Fibroblast of the conjunctiva (primary cell): ENCODE measurements around the gene COX6A1.
A peak's percentile ranks its signal among the peaks of the same experiment; 100 is the strongest.
"Not testable (repeated sequence)": the region's sequence is repeated elsewhere in the genome, so short reads cannot be mapped to it uniquely, and the experiment has no call there.

Experiments
- DNase-seq: peaks from one replicate; pipeline ENCODE4 v3.0.0-alpha.2; 2010; ENCODE audit warnings: low read depth

The COX6A1 gene

DNA sequence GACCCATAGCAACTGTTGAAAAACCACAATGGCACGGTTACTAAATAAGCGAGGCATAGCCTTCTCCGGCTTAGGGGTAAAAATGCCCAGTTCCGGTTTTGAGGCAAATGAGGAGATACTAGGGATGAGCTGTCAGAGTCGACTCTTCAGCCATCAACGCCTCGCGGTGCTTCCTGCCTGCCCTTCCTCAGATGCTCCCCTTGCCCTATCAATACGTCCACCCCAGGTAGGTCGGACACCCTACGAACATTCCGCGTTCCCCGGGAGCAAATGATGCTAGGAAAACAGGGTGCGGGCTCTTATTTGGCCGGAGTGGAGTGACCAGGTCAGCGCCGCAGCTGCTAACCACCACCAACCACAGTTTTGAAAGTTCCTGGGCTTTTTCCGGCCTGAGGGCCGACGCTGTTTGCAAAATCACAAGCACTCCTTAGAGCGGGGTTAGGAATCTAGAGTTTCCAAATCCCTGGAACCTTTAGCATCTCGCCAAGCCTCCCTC is 30.5 kb downstream of the COX6A1 start:
- no peak for DNase-seq

DNA sequence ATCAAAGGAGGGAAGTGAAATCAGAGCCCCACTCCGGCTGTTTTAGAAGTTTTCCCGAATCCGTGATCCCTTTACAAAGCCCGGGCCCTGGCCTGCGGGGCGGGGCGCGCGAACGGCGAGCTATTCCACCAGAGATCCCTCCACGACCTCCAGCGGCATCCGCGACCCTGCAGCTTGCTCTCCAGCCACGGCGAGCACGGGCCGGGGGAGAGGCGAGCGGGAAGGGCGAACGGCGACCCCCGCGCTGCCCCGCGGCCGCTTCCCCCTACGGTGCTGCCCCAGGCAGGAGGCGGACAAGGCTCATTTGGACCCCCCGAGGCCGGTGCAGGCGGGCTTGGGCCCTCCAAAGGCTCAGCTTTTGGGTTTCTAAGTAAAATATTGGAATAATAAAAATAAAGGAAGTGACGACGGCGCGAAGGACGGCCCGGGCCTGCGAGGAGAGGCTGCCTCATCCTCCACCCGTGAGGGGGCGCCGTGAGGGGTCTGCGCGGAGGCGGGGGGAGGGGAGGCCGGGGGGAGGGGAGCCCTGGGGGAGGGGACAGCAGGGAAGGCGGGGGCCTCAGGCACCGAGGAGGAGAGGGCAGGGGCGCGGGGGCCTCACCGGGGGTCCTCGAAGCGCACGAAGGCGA is 31.0 kb downstream of the COX6A1 start:
- no peak for DNase-seq

- peak; percentile 95 for DNase-seq
These were observed 31.7 kb downstream of the COX6A1 start, which contains the start of gene SRSF9 for GRCh38 chr12:120469450-120470149. TSS of gene SRSF9 (minus strand) at chr12:120469748. CDS start at chr12:120469609, 139 bp downstream.

DNA sequence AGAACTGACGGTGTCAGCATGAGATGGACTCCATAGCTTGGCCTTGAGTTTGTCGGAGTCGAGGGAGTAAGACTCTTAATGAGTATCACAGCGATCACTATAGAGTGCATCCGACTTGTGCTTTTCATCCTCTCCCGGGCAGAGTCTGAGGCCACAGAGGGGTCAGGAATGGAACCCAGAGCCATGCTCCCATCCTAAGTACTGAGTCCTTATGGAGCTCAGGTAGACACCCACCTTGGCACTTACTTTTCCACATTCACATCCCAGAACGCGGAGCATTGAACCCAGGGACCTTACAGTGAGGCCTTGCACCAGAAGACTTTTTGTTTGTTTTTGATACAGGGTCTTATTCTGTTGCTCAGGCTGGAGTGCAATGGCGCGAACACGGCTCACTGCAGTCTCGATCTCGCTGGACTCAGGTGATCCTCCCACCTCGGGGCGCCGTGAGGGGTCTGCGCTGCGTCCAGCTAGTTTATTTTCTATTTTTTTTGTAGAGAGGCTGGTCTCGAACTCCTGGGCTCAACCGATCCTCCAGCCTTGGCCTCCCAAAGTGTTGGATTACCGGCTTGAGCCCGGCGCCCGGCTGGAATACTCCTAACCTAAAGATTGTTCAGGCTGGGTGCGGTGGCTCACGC is 32.4 kb downstream of the COX6A1 start:
- no peak for DNase-seq

DNA sequence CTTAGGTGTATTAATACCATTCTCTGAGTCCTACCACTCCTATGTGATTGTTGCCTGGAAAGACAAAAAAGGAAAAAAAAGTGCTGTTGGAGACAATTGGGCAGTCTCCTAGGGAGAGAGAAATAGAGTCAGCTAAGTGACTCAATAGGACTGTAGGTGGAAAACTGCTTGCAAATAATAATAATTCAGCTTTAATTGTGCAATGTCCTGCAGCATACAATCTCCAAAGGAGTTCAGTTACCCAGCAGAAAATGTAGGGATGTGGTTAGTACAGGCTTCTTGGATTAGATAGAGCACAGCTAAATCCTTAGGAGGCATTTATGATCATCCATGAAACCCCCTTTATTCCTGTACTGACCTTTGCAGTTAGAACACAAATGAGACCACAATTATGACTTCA is 34.6 kb downstream of the COX6A1 start:
- no peak for DNase-seq

DNA sequence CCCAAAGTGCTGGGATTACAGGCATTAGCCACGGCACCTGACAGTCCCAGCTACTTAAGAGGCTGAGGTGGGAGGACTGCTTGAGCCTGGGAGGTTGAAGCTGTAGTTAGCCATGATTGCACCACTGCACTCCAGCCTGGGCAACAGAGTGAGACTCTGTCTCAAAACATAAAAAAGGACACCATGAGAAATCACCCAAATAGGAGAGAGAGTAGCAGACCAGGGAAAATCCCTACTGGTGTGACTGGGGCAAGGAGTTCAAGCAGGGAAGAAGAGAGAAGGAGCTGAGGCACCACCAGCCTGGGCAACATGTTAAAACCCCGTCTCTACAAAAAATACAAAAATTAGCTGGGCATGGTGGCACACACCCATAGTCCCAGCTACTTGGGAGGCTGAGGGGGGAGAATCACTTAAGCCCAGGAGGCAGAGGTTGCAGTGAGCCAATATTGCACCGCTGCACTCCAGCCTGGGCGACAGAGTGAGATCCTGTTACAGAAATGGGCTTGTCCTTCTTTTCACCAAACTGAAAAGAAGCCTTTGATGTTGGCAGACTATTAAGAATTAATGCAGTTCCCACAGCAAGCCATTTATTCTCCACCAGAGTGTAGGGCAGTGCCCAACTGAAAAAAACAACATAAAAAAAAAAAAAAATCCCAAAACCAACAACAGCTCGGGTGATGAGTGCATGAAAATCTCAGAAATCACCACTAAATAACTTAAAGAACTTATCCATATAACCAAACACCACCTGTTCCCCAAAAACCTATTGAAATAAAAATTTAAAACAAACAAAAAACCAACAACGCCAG is 36.1 kb downstream of the COX6A1 start:
- DNase-seq = no peak

GRCh38 chr12:120474616-120474960 is 36.7 kb downstream of the COX6A1 start:
- DNase-seq = no peak

DNA sequence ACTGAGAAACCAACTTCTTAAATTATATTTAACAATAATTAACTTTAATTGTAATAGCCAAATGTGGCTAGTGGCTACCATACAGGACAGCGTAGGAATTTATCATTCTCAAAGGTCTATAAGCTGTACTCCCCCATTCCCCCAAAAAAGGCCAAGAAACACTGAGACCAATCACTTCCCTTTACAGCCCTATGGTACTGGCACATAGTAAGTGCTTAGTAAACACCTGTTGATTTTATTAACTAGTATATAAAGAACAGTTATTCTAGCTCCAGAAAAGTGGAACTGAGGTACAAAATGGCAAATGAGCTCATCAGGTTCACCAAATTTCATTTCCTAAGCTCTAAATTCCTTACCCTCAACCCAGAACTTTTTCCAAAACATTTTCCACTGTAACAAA is 37.7 kb downstream of the COX6A1 start:
- DNase-seq = no peak

- DNase-seq = no peak
These were observed 41.5 kb downstream of the COX6A1 start for GRCh38 chr12:120479458-120479857.

GRCh38 chr12:120480211-120480610 is 42.3 kb downstream of the COX6A1 start:
- DNase-seq = no peak

DNA sequence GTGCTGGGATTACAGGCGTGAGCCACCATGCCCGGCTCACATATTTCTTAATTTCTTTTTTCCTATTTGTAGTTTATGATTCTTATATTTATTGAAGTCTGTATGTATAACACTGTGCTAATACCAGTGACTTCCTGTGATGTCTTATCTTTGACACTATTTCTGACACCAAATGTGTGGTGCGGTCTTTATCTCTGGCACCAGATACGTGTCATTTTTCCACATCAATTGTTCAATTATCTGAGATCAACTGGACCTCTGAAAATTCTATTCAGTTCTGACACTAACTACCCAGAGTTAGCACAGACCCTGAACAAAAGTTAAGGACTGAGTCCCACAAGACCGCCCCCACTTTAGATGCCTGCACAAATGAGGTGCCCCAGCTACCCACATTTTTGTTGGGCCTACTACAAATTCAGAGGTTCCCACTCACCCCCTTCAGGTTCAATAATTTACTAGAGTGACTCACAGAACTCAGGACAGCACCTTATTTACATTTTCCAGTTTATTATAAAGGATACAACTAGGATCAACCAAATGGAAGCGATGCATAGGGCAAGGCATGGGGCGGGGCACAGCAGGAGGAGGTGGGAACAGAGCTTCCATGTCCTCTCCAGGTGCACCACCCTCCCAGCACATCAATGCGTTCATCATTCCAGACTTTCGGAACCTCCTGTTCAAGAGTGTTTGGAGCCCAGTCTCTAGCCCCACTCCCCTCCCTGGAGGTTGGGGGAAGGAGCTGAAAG is 43.3 kb downstream of the COX6A1 start:
- no peak for DNase-seq

- no peak for DNase-seq
These were observed 45.7 kb downstream of the COX6A1 start for GRCh38 chr12:120483621-120484020.

DNA sequence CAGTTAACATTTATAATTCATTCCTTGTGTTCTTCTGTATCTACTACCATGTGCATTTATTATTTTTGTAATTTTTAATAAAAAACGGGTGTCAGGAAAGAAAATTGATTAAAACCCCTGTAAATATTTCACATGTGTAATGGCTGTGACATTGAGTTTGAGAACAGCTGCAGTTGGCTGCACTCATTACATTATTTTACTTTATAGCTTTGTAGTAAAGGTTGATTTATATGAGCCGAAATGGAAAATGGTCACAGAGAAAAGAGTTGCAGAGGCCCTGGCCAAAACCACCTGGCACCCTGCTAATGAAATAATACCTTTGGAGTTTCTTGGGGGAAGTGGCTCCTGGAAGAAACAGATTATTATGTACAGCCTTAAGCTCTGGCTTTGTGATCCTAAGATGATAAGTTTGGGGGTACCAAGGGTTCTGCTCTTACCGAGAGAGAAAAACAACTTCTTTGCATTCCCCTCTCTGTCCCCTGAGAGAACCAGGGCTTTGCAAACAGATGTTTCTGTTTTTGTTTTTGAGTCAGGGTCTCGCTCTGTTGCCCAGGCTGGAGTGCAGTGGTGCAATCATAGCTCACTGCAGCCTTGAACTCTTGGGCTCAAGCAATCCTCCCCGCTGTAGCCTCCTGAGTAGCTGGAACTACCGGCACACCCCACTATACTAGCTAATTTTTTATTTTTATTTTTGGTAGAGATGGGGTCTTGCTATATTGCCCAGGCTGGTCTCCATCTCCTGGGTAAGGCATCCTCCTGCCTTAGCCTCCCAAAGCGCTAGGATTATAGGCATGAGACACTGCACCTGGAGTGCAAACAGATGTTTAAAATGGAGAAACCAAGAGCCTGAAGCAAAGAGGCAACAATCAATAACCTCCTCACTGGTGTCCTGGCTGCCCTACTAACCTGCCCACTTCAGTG is 48.3 kb downstream of the COX6A1 start:
- no peak for DNase-seq

GRCh38 chr12:120487552-120487951 is 49.6 kb downstream of the COX6A1 start:
- DNase-seq = not testable (repeated sequence)

DNA sequence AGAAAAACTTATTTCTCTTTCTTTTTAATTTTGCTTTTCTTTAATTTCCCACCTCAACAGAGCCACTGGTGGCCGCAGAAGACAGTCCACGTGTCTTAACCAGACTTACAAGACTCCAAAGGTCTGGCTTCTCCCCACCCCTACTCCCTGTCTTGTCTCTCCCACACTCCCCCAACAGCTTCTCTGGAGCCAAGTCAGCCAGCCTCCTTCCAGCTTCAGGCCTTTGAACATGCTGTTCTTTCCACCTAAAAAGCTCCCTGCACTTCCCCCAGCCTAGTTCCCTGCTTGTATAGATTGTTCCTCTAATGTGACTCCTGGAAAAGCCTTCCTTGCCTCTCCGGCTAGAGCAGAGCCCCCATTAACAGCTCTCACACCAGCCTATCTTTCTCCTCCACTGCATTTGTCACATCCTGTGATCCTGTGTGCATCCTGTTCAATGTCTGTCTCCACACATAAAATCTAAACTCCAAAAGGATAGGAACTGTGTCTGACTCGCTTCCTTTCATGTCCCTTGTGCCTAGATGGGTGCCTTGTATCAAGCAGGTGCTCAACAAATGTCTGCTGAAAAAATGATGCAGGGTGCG is 50.2 kb downstream of the COX6A1 start:
- DNase-seq = no peak

DNA sequence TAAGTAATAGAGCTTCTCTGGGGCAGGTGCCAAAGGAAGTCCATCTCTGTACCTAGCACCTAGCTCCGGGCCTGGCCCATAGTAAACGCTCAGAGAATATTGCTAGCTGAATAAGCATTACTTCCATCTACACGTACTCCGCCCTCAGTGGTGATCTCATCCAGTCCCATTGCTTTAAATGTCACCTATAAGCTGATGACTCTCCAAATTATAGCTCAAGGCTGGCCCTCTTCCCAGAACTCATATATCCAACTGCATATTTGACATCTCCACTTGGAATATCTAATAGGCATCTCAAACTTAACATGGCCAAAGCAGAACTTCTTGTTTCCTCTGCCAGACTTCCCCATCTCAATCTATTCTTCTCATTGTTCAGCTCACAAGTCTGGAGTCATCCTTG is 51.1 kb downstream of the COX6A1 start:
- no peak for DNase-seq

DNA sequence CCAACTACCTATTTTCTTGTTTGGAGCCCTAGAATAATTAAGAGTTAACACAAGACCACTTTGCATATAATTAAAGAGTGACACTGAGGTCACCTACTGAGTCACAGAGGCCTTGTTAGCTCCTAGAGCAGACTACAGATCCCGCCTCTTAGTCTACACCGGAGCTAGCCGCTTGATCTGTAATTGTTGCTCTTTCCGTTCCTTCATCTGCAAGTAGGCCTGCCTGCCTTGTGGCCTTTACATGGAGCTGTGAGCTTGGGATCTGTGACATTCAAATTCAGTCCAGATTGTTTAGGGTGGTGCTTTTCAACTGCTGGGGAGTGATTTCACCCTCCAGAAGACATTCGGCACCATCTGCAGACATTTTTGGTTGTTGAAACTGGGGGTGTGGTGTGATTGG is 52.4 kb downstream of the COX6A1 start:
- no peak for DNase-seq
